Thyroid gland (tissue), 4 donors: ENCODE measurements around the gene RBP3. TPM values are rescaled to one million over a fixed set of nuclear protein-coding genes. Genes with fewer than 3 reads are reported as not detected.

Experiments
- DNase-seq, 2 donors: peaks; one replicate each; pipeline ENCODE4 v3.0.0-alpha.2; 2019
- H3K27ac ChIP-seq, 3 donors: fragments of 200-600 bp; sonication (generic); 1 replicate in 2 of 3; 2 replicates in 1 of 3; pipeline ENCODE4 v1.5.1; 2016 to 2019; ENCODE audit warnings: mild to moderate bottlenecking in 1 of 3, moderate library complexity in 1 of 3
- H3K27me3 ChIP-seq: fragments of 200-600 bp; sonication (generic); one replicate; pipeline ENCODE4 v1.5.1; 2019
- H3K36me3 ChIP-seq, 2 donors: fragments of 200-600 bp; sonication (generic); one replicate each; pipeline ENCODE4 v1.5.1; 2016 to 2019
- H3K4me1 ChIP-seq, 2 donors: fragments of 200-600 bp; sonication (generic); one replicate each; pipeline ENCODE4 v1.5.1; 2017 to 2019
- H3K4me3 ChIP-seq, 3 donors: fragments of 200-600 bp; sonication (generic); replicated peaks in 1 of 3; 1 replicate in 2 of 3; 2 replicates in 1 of 3; pipeline ENCODE4 v1.5.1; 2016; ENCODE audit warnings: mild to moderate bottlenecking in 1 of 3
- H3K9me3 ChIP-seq: fragments of 200-600 bp; sonication (generic); one replicate; pipeline ENCODE4 v1.5.1; 2017
- POLR2A ChIP-seq, 2 donors: fragments of 450-650 bp; IDR thresholded peaks; one replicate each; pipeline ENCODE4 v1.6.1; 2017; ENCODE audit warnings: antibody characterized with exemption in 2 of 2, mild to moderate bottlenecking in 2 of 2, moderate library complexity in 1 of 2
- WGBS, 2 donors: methylation state at CpG; one replicate each; pipeline ENCODE4 v1.1.5; 2017; 5-methylcytosine and 5-hydroxymethylcytosine counted together
- intact Hi-C: fragments of 100-400 bp; cut with DNase I; formaldehyde crosslinking; loops from one replicate; pipeline ENCODE4 v1.15.1; 2023
- total RNA-seq, 4 donors: library from RNA; depleted of rRNA; stranded (reverse); fragments of >200 nt; gene quantifications; one replicate each; pipeline ENCODE4 v1.2.3, GENCODE V29; 2016
- TF ChIP-seq, protein P1 (sequence below), 6 experiments: fragments of 200-600 bp in 3 of 6; fragments of 450-650 bp in 3 of 6; sonication (generic) in 3 of 6; IDR thresholded peaks; one replicate each; pipeline ENCODE4 v1.5.1; 2016 to 2019; ENCODE audit warnings: antibody characterized with exemption in 6 of 6, mild to moderate bottlenecking in 2 of 6, inconsistent platforms in 1 of 6, moderate library complexity in 1 of 6

Gene RBP3
- total RNA-seq, 4 donors from 2014 or later: not detected

DNA sequence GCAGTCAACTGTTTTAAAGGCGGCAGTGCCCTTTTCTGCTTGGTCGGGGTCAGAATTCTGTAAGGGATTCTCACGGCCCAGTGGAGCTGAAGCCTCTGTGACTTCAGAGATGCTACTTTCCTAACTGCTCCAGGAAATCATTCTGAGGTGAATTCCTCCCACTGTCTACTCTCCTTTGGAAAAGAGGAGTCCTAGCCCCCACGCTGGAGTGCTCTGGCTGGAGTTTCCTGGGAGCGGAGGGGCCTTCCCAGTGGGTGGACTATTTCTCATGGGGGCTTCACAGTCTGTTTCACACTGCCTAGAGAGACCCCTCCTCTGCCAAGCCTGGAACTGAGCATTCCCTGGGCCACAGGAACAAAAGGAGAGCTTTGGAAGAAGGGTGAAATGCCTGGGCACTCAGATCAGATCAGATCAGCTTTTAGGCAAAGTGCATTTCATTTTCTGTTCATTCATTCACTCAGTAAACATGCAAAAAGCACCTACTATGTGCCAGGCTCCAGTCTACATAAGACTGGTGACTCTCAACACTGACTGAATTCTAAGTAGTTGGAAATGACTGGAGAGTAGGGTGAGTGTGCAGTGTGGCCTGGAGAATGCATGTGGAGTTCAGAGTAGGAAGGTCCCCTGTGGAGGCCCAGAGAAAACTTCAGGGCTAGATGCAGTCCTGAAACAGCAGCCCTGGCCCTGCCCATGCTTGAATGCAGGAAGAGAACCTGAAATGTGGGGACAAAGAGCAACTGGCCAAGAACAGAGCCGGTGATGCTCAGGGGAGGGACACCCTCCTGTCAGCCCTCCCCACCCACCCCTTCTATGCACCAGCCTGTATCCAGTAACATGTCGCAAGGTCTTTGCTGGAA, 23.7 kb downstream of the RBP3 start:
- Histone ChIP-seq H3K4me3 (no peak overlapping the region), H3K27ac (no peak overlapping the region), H3K4me1 (no peaks in the 10 kb centered on the region), H3K9me3 (no peaks in the 10 kb centered on the region), H3K27me3 (no peaks in the 10 kb centered on the region), H3K36me3 (no peaks in the 10 kb centered on the region)
- no peak for DNase-seq
- TF ChIP-seq, protein P1, sequence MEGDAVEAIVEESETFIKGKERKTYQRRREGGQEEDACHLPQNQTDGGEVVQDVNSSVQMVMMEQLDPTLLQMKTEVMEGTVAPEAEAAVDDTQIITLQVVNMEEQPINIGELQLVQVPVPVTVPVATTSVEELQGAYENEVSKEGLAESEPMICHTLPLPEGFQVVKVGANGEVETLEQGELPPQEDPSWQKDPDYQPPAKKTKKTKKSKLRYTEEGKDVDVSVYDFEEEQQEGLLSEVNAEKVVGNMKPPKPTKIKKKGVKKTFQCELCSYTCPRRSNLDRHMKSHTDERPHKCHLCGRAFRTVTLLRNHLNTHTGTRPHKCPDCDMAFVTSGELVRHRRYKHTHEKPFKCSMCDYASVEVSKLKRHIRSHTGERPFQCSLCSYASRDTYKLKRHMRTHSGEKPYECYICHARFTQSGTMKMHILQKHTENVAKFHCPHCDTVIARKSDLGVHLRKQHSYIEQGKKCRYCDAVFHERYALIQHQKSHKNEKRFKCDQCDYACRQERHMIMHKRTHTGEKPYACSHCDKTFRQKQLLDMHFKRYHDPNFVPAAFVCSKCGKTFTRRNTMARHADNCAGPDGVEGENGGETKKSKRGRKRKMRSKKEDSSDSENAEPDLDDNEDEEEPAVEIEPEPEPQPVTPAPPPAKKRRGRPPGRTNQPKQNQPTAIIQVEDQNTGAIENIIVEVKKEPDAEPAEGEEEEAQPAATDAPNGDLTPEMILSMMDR (IDR thresholded peaks at IDR 0.05): no peak
- TF ChIP-seq POLR2A (IDR thresholded peaks at IDR 0.05): no peak
- intact Hi-C loops: no loop called here
- 79 to 86% methylated on average over 7 of the region's 7 CpGs for WGBS, 2 donors

DNA sequence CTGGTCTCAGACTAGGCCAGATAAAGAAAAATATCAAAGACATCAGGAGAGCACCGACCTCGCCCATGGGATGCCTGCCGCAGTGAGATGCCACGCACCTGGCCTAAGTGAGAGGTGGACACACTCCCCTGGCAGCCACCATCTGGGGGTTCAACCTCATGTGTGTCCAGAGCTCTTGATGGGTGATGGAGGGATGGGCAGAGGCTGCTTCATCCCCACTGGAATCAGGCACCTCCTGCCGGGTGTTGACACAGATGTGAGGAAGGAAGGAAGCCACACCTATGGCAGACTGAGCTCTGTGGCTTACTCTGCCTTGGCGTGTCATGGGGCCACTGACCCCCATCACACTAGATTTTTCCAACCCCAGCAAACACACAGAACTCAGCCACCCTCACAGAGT, 24.6 kb downstream of the RBP3 start:
- WGBS, 2 donors: 84 to 90% methylated on average over 6 of the region's 6 CpGs
- Histone ChIP-seq H3K4me1 (no peaks in the 10 kb centered on the region), H3K4me3 (no peak overlapping the region), H3K9me3 (no peaks in the 10 kb centered on the region), H3K36me3 (no peaks in the 10 kb centered on the region), H3K27ac (no peak overlapping the region), H3K27me3 (no peaks in the 10 kb centered on the region)
- no peak for TF ChIP-seq POLR2A (IDR thresholded peaks at IDR 0.05)
- TF ChIP-seq, protein P1 (IDR thresholded peaks at IDR 0.05): no peak
- DNase-seq: no peak
- intact Hi-C loops: no loop called here

DNA sequence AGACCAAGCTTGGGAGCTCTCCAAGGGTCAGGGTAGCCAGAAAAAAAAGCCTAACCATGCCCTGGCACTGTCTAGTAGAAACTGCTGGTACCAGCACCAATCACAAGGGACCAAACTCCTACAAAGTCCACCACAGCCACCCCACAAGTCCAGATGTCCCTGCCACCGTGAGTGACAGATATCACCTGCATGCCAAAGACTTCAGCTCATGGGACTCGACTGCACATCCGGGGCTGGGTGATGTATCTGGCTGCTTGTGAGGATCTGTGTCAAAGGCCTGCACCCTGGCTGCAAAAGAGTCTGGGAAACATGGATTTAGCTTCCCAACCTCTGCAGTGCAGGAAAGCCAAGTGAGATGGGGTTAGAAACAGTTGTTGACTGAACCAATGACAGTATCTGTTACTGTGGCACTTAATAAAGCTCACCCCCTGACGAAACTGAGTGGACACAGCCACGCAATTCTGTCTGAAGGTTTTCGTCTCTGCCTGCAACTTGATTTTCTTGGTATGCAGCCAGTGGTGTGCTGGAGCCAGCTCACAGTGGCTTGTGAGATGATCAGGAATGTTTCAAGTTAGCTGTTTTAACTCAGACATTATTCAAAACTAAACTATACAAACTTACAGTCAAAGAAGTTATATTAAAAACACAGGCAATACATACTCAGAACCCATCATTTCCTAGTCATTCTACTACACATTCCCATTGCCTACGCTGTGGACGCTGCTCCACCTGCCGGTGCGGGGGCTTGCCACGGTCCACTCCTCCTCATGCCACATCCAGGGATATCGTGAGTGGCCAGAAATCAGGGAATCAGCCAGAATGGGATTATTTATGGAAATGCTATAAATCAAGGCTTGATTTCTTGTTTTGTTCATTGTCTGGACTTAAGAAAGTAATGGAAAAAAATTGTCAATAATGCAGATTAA, 26.7 kb downstream of the RBP3 start:
- H3K36me3 ChIP-seq: no peaks in the 10 kb centered on the region
- no peak overlapping the region for H3K27ac ChIP-seq
- intact Hi-C loops: no loop called here
- no peak overlapping the region for H3K4me3 ChIP-seq
- no peaks in the 10 kb centered on the region for H3K9me3 ChIP-seq
- 64 to 72% methylated on average over 12 of the region's 12 CpGs for WGBS, 2 donors
- H3K4me1 ChIP-seq: no peaks in the 10 kb centered on the region
- no peak for DNase-seq
- H3K27me3 ChIP-seq: no peaks in the 10 kb centered on the region
- TF ChIP-seq, protein P1 (IDR thresholded peaks at IDR 0.05): no peak
- TF ChIP-seq POLR2A (IDR thresholded peaks at IDR 0.05): no peak

DNA sequence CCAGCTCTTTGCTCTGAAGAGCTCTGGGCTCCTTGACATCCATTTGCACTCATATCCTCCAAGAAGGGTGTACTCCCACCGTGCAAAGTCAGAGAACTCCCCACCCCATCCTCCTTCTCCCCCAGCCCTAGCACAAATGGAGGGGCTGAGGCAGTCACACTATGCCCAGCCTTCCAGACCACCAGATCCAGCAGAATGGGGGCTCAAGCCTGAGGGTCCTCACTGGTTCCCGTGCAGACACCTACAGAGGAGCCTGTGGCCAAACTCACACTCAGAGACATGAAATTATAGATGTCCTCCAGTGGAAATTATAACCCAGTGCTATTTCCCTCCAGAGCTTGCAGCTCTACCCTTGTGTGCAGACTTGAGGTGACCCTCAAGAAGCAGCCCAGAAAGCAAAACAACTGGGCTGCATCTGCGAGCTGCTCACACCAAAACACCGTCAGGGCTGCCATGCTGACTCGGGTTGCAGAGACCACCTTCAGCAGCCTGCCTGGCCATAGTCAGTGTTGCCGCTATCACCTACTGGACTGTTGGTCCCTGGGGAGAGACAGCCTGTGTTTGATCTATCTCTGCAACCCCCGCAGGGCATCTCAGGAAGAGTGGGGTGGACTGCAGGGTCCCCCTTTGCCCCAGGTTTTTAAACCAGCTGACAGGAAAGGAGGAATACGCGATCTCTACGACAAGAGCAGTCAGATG, 28.5 kb downstream of the RBP3 start:
- 72 to 76% methylated on average over 10 of the region's 10 CpGs for WGBS, 2 donors
- no peaks in the 10 kb centered on the region for H3K36me3 ChIP-seq
- intact Hi-C loops: no loop called here
- no peak overlapping the region for H3K4me3 ChIP-seq
- H3K27me3 ChIP-seq: no peaks in the 10 kb centered on the region
- H3K9me3 ChIP-seq: no peaks in the 10 kb centered on the region
- H3K4me1 ChIP-seq: no peaks in the 10 kb centered on the region
- no peak for DNase-seq
- H3K27ac ChIP-seq: no peak overlapping the region
- no peak for TF ChIP-seq POLR2A (IDR thresholded peaks at IDR 0.05)
- TF ChIP-seq, protein P1 (IDR thresholded peaks at IDR 0.05): no peak
